ENCODE data around the gene SPRYD4.

SPRYD4 gene

DNA sequence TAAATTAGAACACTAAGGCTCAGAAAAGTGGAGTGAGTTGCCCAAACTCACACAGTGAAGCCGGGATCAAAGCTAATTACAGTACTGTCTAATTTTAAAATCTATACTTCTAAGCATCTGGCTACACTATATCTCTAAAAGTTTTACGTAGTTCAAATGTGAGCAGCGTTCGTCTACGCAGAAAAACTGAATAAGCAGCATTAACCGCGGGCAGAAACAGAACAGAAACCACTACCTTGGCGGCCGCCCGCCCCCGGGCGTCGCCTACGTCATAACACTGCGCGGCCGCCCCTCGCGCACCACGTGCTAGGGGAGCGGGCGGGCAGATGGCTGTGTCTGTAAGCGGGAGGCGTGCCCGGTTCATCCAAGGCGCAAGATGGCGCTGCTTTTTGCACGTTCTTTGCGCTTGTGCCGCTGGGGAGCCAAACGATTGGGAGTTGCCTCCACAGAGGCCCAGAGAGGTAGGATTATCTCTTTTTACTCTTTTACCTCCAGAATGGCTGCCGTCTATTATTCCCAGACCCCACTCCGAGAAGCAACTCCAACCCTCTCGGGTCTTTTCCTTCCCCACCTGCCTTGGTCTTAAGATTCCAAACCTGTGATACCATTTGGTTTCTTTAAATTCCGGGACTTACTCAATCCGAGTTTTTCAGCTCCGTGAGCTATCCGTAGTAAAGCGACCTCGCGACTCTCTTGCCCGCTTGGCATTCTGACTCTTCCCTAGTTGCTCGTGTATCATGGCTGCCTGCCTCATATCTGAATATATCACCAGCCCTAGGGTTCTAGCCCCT is at the start of gene SPRYD4:
SPRYD4 (plus strand) TSS at position 363 of the 791 bp plus-strand sequence; CDS start at position 377, 14 bp downstream.
- peak within 1 kb of the TSS; percentile 91 for H3K27ac ChIP-seq
- TF ChIP-seq ZFX (IDR thresholded peaks at IDR 0.05; ENCODE audit: borderline replicate concordance), result no peak
- TF ChIP-seq, protein P1, sequence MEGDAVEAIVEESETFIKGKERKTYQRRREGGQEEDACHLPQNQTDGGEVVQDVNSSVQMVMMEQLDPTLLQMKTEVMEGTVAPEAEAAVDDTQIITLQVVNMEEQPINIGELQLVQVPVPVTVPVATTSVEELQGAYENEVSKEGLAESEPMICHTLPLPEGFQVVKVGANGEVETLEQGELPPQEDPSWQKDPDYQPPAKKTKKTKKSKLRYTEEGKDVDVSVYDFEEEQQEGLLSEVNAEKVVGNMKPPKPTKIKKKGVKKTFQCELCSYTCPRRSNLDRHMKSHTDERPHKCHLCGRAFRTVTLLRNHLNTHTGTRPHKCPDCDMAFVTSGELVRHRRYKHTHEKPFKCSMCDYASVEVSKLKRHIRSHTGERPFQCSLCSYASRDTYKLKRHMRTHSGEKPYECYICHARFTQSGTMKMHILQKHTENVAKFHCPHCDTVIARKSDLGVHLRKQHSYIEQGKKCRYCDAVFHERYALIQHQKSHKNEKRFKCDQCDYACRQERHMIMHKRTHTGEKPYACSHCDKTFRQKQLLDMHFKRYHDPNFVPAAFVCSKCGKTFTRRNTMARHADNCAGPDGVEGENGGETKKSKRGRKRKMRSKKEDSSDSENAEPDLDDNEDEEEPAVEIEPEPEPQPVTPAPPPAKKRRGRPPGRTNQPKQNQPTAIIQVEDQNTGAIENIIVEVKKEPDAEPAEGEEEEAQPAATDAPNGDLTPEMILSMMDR (IDR thresholded peaks at IDR 0.05), result peak; percentile 66

DNA sequence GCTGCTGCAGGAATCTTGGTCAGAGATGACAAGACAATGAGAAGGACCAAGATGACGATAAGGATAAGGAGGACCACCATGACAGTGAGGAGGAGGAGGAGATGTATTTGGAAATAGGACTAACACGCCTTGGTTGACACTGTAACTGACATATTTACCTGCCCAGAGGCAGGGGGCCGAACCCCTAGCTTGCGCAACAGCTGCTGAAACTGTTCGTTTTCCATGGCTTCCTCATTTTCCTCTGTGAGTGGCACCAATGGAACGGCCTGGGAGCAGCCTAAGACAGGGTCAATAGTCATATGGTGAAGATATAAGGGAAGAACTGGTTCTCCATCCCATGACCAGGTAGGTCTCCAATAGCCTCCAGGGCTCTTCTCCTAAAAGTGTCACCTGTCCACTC is 48.0 kb upstream of the SPRYD4 start:
- TF ChIP-seq, protein P1 (IDR thresholded peaks at IDR 0.05), result no peak
- TF ChIP-seq ZFX (IDR thresholded peaks at IDR 0.05; ENCODE audit: borderline replicate concordance), result no peak
- H3K27ac ChIP-seq, result no peak overlapping the region

DNA sequence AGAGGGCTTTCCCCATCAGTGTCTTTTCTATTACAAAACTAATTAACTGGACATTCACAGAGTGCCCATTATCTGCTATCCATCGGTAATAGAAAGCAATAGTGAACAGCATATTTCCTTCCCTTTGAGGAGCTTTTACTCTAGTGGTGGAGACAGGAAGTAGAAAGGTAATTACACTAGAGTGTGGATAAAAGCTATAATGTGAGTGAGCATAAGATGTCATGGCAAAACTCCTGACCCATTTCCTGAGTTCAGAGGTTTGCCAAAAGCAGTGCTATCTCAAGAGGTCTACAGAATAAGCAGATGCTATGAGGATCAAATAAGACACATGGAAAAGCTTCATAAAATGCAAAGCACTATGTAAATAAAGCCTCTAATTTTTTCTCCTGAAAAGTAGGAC is 43.2 kb upstream of the SPRYD4 start:
- H3K27ac ChIP-seq, result no peak overlapping the region
- TF ChIP-seq, protein P1 (IDR thresholded peaks at IDR 0.05), result no peak
- no peak for TF ChIP-seq ZFX (IDR thresholded peaks at IDR 0.05; ENCODE audit: borderline replicate concordance)

DNA sequence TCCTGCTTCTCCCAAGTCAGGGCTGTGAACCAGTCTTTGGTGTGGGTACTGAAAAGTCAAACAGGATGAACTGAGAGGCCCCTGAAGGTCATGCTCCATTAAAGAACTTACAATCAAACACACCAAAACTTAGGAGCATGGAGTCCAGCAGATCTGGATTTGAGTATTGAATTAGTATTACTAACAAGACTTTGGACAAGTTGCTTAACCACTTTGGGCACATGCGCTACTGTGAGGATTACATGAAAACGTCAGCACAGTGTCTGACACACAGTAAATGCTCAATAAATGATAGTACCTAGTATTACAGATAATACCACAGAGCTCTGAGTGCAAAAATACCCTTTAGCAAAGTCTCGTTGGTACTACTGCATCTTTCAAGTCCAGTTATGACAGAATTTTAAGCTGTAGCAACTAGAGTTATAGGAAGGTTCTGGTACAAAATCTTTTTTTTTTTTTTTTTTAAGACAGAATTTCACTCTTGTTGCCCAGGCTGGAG is 42.4 kb upstream of the SPRYD4 start:
- no peak overlapping the region for H3K27ac ChIP-seq
- TF ChIP-seq, protein P1 (IDR thresholded peaks at IDR 0.05), result no peak
- no peak for TF ChIP-seq ZFX (IDR thresholded peaks at IDR 0.05; ENCODE audit: borderline replicate concordance)

DNA sequence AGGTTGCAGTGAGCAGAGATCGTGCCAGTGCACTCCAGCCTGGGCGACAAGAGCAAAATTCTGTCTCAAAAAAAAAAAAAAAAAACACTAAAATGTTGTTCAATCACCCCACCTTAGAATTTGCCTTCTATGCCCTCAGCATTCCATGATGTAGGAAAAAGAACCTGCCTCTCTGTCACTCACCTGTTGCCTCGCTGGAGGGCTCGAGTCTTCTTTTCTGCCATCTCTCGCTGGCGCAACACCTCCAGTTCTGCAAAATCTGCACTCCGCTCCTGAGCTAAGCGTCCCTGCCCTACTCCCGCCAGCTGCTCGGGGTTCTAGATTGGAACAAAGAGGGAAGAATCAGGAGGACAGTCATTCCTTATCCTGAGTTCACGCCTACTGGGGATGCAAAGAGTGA is 37.1 kb upstream of the SPRYD4 start:
- no peak for TF ChIP-seq ZFX (IDR thresholded peaks at IDR 0.05; ENCODE audit: borderline replicate concordance)
- TF ChIP-seq, protein P1 (IDR thresholded peaks at IDR 0.05), result no peak

DNA sequence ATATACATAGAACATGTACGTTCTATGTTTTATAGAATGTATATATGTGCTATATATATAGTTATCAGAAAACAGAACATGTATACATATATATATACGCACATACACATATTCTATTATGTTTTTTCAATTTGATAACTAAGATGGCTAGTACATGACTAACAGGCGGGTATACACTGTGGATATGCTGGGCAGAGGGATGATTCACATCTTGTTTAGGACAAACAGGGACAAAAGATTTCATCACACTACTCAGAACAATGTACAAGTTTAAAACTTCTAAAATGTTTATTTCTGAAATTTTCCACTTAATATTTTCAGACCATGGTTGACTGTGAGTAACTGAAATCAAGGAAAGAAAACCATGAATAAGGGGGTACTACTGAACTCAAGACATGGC is 36.5 kb upstream of the SPRYD4 start:
- TF ChIP-seq, protein P1 (IDR thresholded peaks at IDR 0.05), result no peak
- no peak for TF ChIP-seq ZFX (IDR thresholded peaks at IDR 0.05; ENCODE audit: borderline replicate concordance)
- H3K27ac ChIP-seq, result no peak overlapping the region

More for the DNA sequence above, 37.1 kb upstream of the SPRYD4 start:
- H3K27ac ChIP-seq, result no peak overlapping the region

DNA sequence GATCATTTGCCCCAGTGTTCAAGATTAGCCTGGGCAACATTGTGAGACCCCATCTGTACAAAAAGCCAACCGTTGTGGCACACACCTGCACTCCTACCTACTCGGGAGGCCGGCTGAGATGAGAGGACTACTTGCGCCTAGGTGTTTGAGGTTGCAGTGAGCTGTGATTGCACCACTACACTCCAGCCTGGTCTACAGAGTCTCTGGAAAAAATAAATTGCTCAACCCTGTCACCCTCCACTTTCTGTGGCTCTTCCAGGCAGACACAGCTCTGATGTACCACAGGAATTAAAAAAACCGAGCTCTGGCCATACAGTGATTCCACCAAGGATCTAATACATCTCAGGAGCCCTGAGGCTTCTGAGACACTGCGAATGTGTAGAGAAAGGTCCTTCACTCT is 33.5 kb upstream of the SPRYD4 start:
- no peak overlapping the region for H3K27ac ChIP-seq
- TF ChIP-seq, protein P1 (IDR thresholded peaks at IDR 0.05), result no peak
- no peak for TF ChIP-seq ZFX (IDR thresholded peaks at IDR 0.05; ENCODE audit: borderline replicate concordance)
